Measurements from ENCODE around the gene BMPER.

The BMPER gene

GRCh38 chr7:34031156-34031555 is 125.8 kb downstream of the BMPER start:
- DNase-seq (ENCODE audit: low spot score): no peak

GRCh38 chr7:34034728-34035127 is 129.4 kb downstream of the BMPER start:
- no peak for DNase-seq (ENCODE audit: low spot score)

- no peak for DNase-seq (ENCODE audit: low spot score)
Observed at GRCh38 chr7:34036051-34036920, 130.9 kb downstream of the BMPER start.

- no peak for DNase-seq (ENCODE audit: low spot score)
Observed at GRCh38 chr7:34036972-34037792, 131.8 kb downstream of the BMPER start.

- no peak for DNase-seq (ENCODE audit: low spot score)
Observed at GRCh38 chr7:34038816-34039470, 133.6 kb downstream of the BMPER start.

GRCh38 chr7:34041707-34042106 is 136.4 kb downstream of the BMPER start:
- DNase-seq (ENCODE audit: low spot score): no peak

GRCh38 chr7:34042406-34042805 is 137.1 kb downstream of the BMPER start:
- no peak for DNase-seq (ENCODE audit: low spot score)

GRCh38 chr7:34043461-34044305 is 138.3 kb downstream of the BMPER start:
- no peak for DNase-seq (ENCODE audit: low spot score)

- DNase-seq (ENCODE audit: low spot score): no peak
Observed at GRCh38 chr7:34044306-34044643, 138.9 kb downstream of the BMPER start.

- DNase-seq (ENCODE audit: low spot score): no peak
Observed at GRCh38 chr7:34044734-34045353, 139.5 kb downstream of the BMPER start.

- no peak for DNase-seq (ENCODE audit: low spot score)
Observed at GRCh38 chr7:34048445-34048844, 143.1 kb downstream of the BMPER start.

- DNase-seq (ENCODE audit: low spot score): no peak
Observed at GRCh38 chr7:34054075-34054474, 148.7 kb downstream of the BMPER start.

GRCh38 chr7:34057136-34057535 is 151.8 kb downstream of the BMPER start:
- no peak for DNase-seq (ENCODE audit: low spot score)

GRCh38 chr7:34057956-34058355 is 152.6 kb downstream of the BMPER start:
- DNase-seq (ENCODE audit: low spot score): no peak

- DNase-seq (ENCODE audit: low spot score): no peak
Observed at GRCh38 chr7:34058801-34059135, 153.4 kb downstream of the BMPER start.

- DNase-seq (ENCODE audit: low spot score): no peak
Observed at GRCh38 chr7:34059136-34059828, 153.9 kb downstream of the BMPER start.

GRCh38 chr7:34060196-34060947 is 155.0 kb downstream of the BMPER start:
- peak; percentile 40 for DNase-seq (ENCODE audit: low spot score)

GRCh38 chr7:34061149-34061548 is 155.8 kb downstream of the BMPER start:
- peak; percentile 34 for DNase-seq (ENCODE audit: low spot score)

GRCh38 chr7:34062341-34062740 is 157.0 kb downstream of the BMPER start:
- no peak for DNase-seq (ENCODE audit: low spot score)

- DNase-seq (ENCODE audit: low spot score): no peak
Observed at GRCh38 chr7:34062826-34063225, 157.5 kb downstream of the BMPER start.
